Measurements from ENCODE around the gene NUAK1.

The NUAK1 gene

GRCh38 chr12:106123110-106123509 is 15.6 kb downstream of the NUAK1 start:
- no peak for TF ChIP-seq CTCF (IDR thresholded peaks at IDR 0.05; ENCODE audit: control extremely low read depth, extremely low read depth, low read depth, missing control alignments)
- ChIA-PET POLR2A (no interaction called here), CTCF (interaction anchor here (7.1 kb wide), 1 partner anchor 13 kb away, joined by 36 read pairs; no protein-coding TSS in a partner anchor)
- DNase-seq (ENCODE audit: extremely low spot score) = no peak

- ChIA-PET POLR2A (no interaction called here), CTCF (interaction anchor here (7.1 kb wide), 1 partner anchor 14 kb away, joined by 36 read pairs; no protein-coding TSS in a partner anchor)
- no peak for DNase-seq (ENCODE audit: extremely low spot score)
- no peak for TF ChIP-seq CTCF (IDR thresholded peaks at IDR 0.05; ENCODE audit: control extremely low read depth, extremely low read depth, low read depth, missing control alignments)
Observed at GRCh38 chr12:106122004-106122403, 16.8 kb downstream of the NUAK1 start.

GRCh38 chr12:106120519-106121105 is 18.1 kb downstream of the NUAK1 start:
- no peak for TF ChIP-seq CTCF (IDR thresholded peaks at IDR 0.05; ENCODE audit: control extremely low read depth, extremely low read depth, low read depth, missing control alignments)
- CTCF ChIA-PET = no interaction called here
- POLR2A ChIA-PET = no interaction called here
- DNase-seq (ENCODE audit: extremely low spot score) = no peak

GRCh38 chr12:106119301-106119700 is 19.5 kb downstream of the NUAK1 start:
- DNase-seq (ENCODE audit: extremely low spot score) = no peak
- ChIA-PET CTCF (interaction anchor here (3.8 kb wide), 1 partner anchor 13 kb away, joined by 21 read pairs; no protein-coding TSS in a partner anchor), POLR2A (no interaction called here)
- no peak for TF ChIP-seq CTCF (IDR thresholded peaks at IDR 0.05; ENCODE audit: control extremely low read depth, extremely low read depth, low read depth, missing control alignments)

GRCh38 chr12:106118381-106119130 is 20.2 kb downstream of the NUAK1 start:
- no peak for DNase-seq (ENCODE audit: extremely low spot score)
- TF ChIP-seq CTCF (IDR thresholded peaks at IDR 0.05; ENCODE audit: control extremely low read depth, extremely low read depth, low read depth, missing control alignments) = no peak
- POLR2A ChIA-PET = no interaction called here
- CTCF ChIA-PET = interaction anchor here (1.1 to 3.8 kb wide), 4 partner anchors 12 to 698 kb away, joined by 3 to 21 read pairs (median 5); no protein-coding TSS in a partner anchor

GRCh38 chr12:106115440-106115839 is 23.3 kb downstream of the NUAK1 start:
- ChIA-PET CTCF (interaction anchor here (1.3 to 3.8 kb wide), 2 partner anchors 9 to 20 kb away, joined by 4 to 21 read pairs; no protein-coding TSS in a partner anchor), POLR2A (no interaction called here)
- DNase-seq (ENCODE audit: extremely low spot score) = no peak
- no peak for TF ChIP-seq CTCF (IDR thresholded peaks at IDR 0.05; ENCODE audit: control extremely low read depth, extremely low read depth, low read depth, missing control alignments)
